22Rv1 (cell line): ENCODE results near the gene IRF4.

Source experiments
- H3K27ac ChIP-seq: fragments of 450-650 bp; 2 replicates; pipeline ENCODE4 v1.5.1; 2017
- CTCF ChIP-seq: fragments of 450-650 bp; IDR thresholded peaks from 2 replicates; pipeline ENCODE4 v1.5.1; 2017; ENCODE audit warnings: mild to moderate bottlenecking
- ZFX ChIP-seq: fragments of 450-650 bp; IDR thresholded peaks from 2 replicates; pipeline ENCODE4 v1.6.1; 2017; ENCODE audit warnings: antibody characterized with exemption, borderline replicate concordance

IRF4 gene

GRCh38 chr6:412146-412886, 20.8 kb downstream of the IRF4 start:
- no peak overlapping the region for H3K27ac ChIP-seq
- TF ChIP-seq CTCF (no peak), ZFX (no peak)

- no peak overlapping the region for H3K27ac ChIP-seq
- TF ChIP-seq CTCF (no peak), ZFX (no peak)
Measured at GRCh38 chr6:414447-414846, 22.9 kb downstream of the IRF4 start.

- no peak for TF ChIP-seq ZFX
- no peak overlapping the region for H3K27ac ChIP-seq
Measured at GRCh38 chr6:415087-415486, 23.5 kb downstream of the IRF4 start.

GRCh38 chr6:421211-421610, 29.7 kb downstream of the IRF4 start:
- TF ChIP-seq CTCF (no peak), ZFX (no peak)
- H3K27ac ChIP-seq, result no peak overlapping the region

GRCh38 chr6:422433-423054, 31.0 kb downstream of the IRF4 start:
- H3K27ac ChIP-seq, result no peak overlapping the region
- TF ChIP-seq ZFX (no peak), CTCF (no peak)

GRCh38 chr6:423055-423798, 31.7 kb downstream of the IRF4 start:
- no peak overlapping the region for H3K27ac ChIP-seq
- no peak for TF ChIP-seq ZFX
- TF ChIP-seq CTCF, result no peak

- H3K27ac ChIP-seq, result no peak overlapping the region
- TF ChIP-seq ZFX, result no peak
- TF ChIP-seq CTCF, result no peak
Measured at GRCh38 chr6:423799-424345, 32.3 kb downstream of the IRF4 start.
